Stomach (tissue), 9 donors: ENCODE results near the gene MALAT1. TPM values are rescaled to one million over a fixed set of nuclear protein-coding genes. Genes with fewer than 3 reads are reported as not detected.

Experiments used
- DNase-seq, 2 donors: peaks; one replicate each; pipeline versions ENCODE4 v3.0.0 to v3.0.0-alpha.2; 2013 to 2019
- H3K27ac ChIP-seq, 5 donors: fragments of 200-600 bp in 4 of 5; sonication (generic) in 4 of 5; one replicate each; pipeline ENCODE4 v1.5.1; 2013 to 2019; ENCODE audit warnings: mild to moderate bottlenecking in 1 of 5, moderate library complexity in 1 of 5
- H3K27me3 ChIP-seq, 3 donors: fragments of 200-600 bp; sonication (generic); one replicate each; pipeline ENCODE4 v1.5.1; 2017 to 2019; ENCODE audit warnings: mixed run types in 1 of 3
- H3K36me3 ChIP-seq, 4 donors: fragments of 200-600 bp; sonication (generic); 1 replicate in 3 of 4; 2 replicates in 1 of 4; pipeline ENCODE4 v1.5.1; 2016 to 2019
- H3K4me1 ChIP-seq, 4 donors: fragments of 200-600 bp; sonication (generic); one replicate each; pipeline ENCODE4 v1.5.1; 2016 to 2019
- H3K4me3 ChIP-seq, 4 donors: fragments of 200-600 bp; sonication (generic) in 3 of 4; one replicate each; pipeline ENCODE4 v1.5.1; 2016 to 2019; ENCODE audit warnings: mild to moderate bottlenecking in 1 of 4
- H3K9me3 ChIP-seq, 4 donors: fragments of 200-600 bp; sonication (generic); one replicate each; pipeline ENCODE4 v1.5.1; 2016 to 2019
- CTCF ChIP-seq, 7 experiments: fragments of 450-650 bp in 4 of 7; fragments of 200-600 bp in 3 of 7; sonication (generic) in 3 of 7; IDR thresholded peaks; one replicate each; pipeline ENCODE4 v1.5.1; 2016 to 2019; ENCODE audit warnings: antibody characterized with exemption in 7 of 7, control low read depth in 2 of 7, mild to moderate bottlenecking in 1 of 7
- EP300 ChIP-seq: sonication (generic); formaldehyde crosslinking; IDR thresholded peaks from one replicate; pipeline ENCODE4 v1.6.1; 2017; ENCODE audit warnings: antibody characterized with exemption
- POLR2A ChIP-seq, 4 donors: fragments of 450-650 bp; IDR thresholded peaks; one replicate each; pipeline ENCODE4 v1.6.1; 2016; ENCODE audit warnings: antibody characterized with exemption in 4 of 4, control low read depth in 2 of 4, mild to moderate bottlenecking in 1 of 4, moderate library complexity in 1 of 4
- POLR2AphosphoS5 ChIP-seq, 3 donors: sonication (generic); formaldehyde crosslinking; IDR thresholded peaks; one replicate each; pipeline ENCODE4 v1.6.1; 2016; ENCODE audit warnings: antibody characterized with exemption in 3 of 3
- WGBS, 5 donors: extraction: QIAGEN DNeasy Blood & Tissue Kit in 3 of 5; methylation state at CpG; one replicate each; pipeline versions ENCODE4 v1.1.5 to v1.1.7; 2013 to 2018; 5-methylcytosine and 5-hydroxymethylcytosine counted together
- intact Hi-C: fragments of 100-400 bp; cut with DNase I; formaldehyde crosslinking; loops from one replicate; pipeline ENCODE4 v1.15.1; 2023; ENCODE audit warnings: low total_unique reads
- polyA plus RNA-seq, 3 donors: library from polyadenylated mRNA; stranded (reverse); fragments of 200-250 nt; gene quantifications; one replicate each; pipeline ENCODE4 v1.2.3, GENCODE V29; 2013
- small RNA-seq, 4 donors: library from RNA; depleted of rRNA; stranded (forward); fragments of <200 nt; gene quantifications; one replicate each; pipeline ENCODE3, GENCODE V24; 2016
- total RNA-seq, 5 donors: library from RNA; depleted of rRNA; stranded (reverse); fragments of >200 nt; gene quantifications; one replicate each; pipeline versions ENCODE4 v1.1.0 to v1.2.3, GENCODE V29; 2014 to 2016
- donor health status: healthy with polysubstance abuse.
- donor health status: Bipolar disorder and iron deficiency.
- donor health status: healthy.

MALAT1 gene
- total and polyA plus RNA-seq, 8 donors: 124 to 39,496 (median 11,695) TPM

- H3K4me1 ChIP-seq: peaks cover 42 to 87% (median 80%) of the 10 kb centered on the region in 4 donors
- peak overlapping the region in 3 of 5 donors; percentile 41 to 96 (median 94) for H3K27ac ChIP-seq
- peaks cover 0 to 8% (median 0%) of the 10 kb centered on the region in 3 donors for H3K27me3 ChIP-seq
- 72 to 94% (median 87%) methylated on average over 4 of the region's 4 CpGs for WGBS, 5 donors
- H3K4me3 ChIP-seq: no peak overlapping the region
- no peaks in the 10 kb centered on the region for H3K9me3 ChIP-seq
- TF ChIP-seq POLR2A (IDR thresholded peaks at IDR 0.05): no peak
- TF ChIP-seq CTCF (IDR thresholded peaks at IDR 0.05): no peak
- TF ChIP-seq EP300: no peak
- no peak for TF ChIP-seq POLR2AphosphoS5 (IDR thresholded peaks at IDR 0.05)
- no peak for DNase-seq
- intact Hi-C loops: no loop called here
- H3K36me3 ChIP-seq: peaks cover 0 to 34% (median 22%) of the 10 kb centered on the region in 4 donors
Observed at GRCh38 chr11:65554842-65555430, 56.1 kb downstream of the MALAT1 start.

GRCh38 chr11:65555693-65556231, 56.9 kb downstream of the MALAT1 start:
- Histone ChIP-seq H3K4me1 (peaks cover 48 to 93% (median 86%) of the 10 kb centered on the region in 4 donors), H3K27me3 (peaks cover 0 to 8% (median 0%) of the 10 kb centered on the region in 3 donors), H3K36me3 (peaks cover 0 to 29% (median 20%) of the 10 kb centered on the region in 4 donors), H3K9me3 (no peaks in the 10 kb centered on the region), H3K27ac (peak overlapping the region in 4 of 5 donors; percentile 41 to 96 (median 94)), H3K4me3 (no peak overlapping the region)
- DNase-seq: peak in 1 of 2 donors; percentile 48
- 27 to 61% (median 49%) methylated on average over 4 to 6 of the region's 6 CpGs for WGBS, 5 donors
- TF ChIP-seq CTCF (IDR thresholded peaks at IDR 0.05): no peak
- no peak for TF ChIP-seq POLR2AphosphoS5 (IDR thresholded peaks at IDR 0.05)
- TF ChIP-seq POLR2A (IDR thresholded peaks at IDR 0.05): no peak
- no peak for TF ChIP-seq EP300
- intact Hi-C loops: no loop called here

Small RNA genes within 50 kb of the gene (small RNA-seq; reads per million reads assigned to genes)
- 0 reads per million in 4 donors for gene RF01684

Other genes with a start within 250 kb of the MALAT1 start
- gene POLA2, start 237.1 kb upstream of the MALAT1 start, total RNA-seq: 10 to 100 TPM in 2 of 5 donors, 1 to 10 TPM in 3; 1.7 to 17.0 (median 5.5) TPM
- gene POLA2, start 237.1 kb upstream of the MALAT1 start, polyA plus RNA-seq: 10 to 100 TPM in 2 of 3 donors, 1 to 10 TPM in 1; 8.6 to 11.2 (median 10.3) TPM
- 10 to 100 TPM in 2 of 5 donors, 1 to 10 TPM in 1, under 1 TPM in 1, not detected in 1; 0.89 to 18.3 (median 8.3) TPM for gene CDC42EP2, start 184.2 kb upstream of the MALAT1 start, total RNA-seq
- gene CDC42EP2, start 184.2 kb upstream of the MALAT1 start, polyA plus RNA-seq: 10 to 100 TPM; 13.8 to 22.0 (median 18.4) TPM
- 10 to 100 TPM; 14.7 to 92.8 (median 35.1) TPM for gene DPF2, start 165.2 kb upstream of the MALAT1 start, total RNA-seq
- gene DPF2, start 165.2 kb upstream of the MALAT1 start, polyA plus RNA-seq: 10 to 100 TPM; 14.9 to 22.6 (median 19.6) TPM
- gene TIGD3, start 144.3 kb upstream of the MALAT1 start, total RNA-seq: 1 to 10 TPM in 1 of 5 donors, not detected in 4; 4.5 TPM
- under 1 TPM in 2 of 3 donors, not detected in 1; 0.25 to 0.44 TPM for gene TIGD3, start 144.3 kb upstream of the MALAT1 start, polyA plus RNA-seq
- gene SLC25A45, start 116.4 kb upstream of the MALAT1 start, total RNA-seq: 100 to 1,000 TPM in 1 of 5 donors, 1 to 10 TPM in 4; 1.2 to 101 (median 2.4) TPM
- 1 to 10 TPM; 1.9 to 3.8 (median 3.1) TPM for gene SLC25A45, start 116.4 kb upstream of the MALAT1 start, polyA plus RNA-seq
- gene FRMD8, start 112.4 kb upstream of the MALAT1 start, total RNA-seq: 100 to 1,000 TPM in 3 of 5 donors, 10 to 100 TPM in 1, 1 to 10 TPM in 1; 9.3 to 340 (median 114) TPM
- gene FRMD8, start 112.4 kb upstream of the MALAT1 start, polyA plus RNA-seq: 10 to 100 TPM; 11.8 to 16.3 (median 13.6) TPM
- gene NEAT1, start 76.2 kb upstream of the MALAT1 start, total RNA-seq: 1,000 to 10,000 TPM in 2 of 5 donors, 100 to 1,000 TPM in 3; 253 to 2,124 (median 789) TPM
- gene NEAT1, start 76.2 kb upstream of the MALAT1 start, polyA plus RNA-seq: 1,000 to 10,000 TPM in 1 of 3 donors, 100 to 1,000 TPM in 2; 131 to 1,368 (median 157) TPM
- gene SCYL1, start 26.0 kb downstream of the MALAT1 start, total RNA-seq: 10 to 100 TPM in 4 of 5 donors, 1 to 10 TPM in 1; 3.5 to 89.0 (median 65.2) TPM
- 10 to 100 TPM; 65.8 to 94.8 (median 86.1) TPM for gene SCYL1, start 26.0 kb downstream of the MALAT1 start, polyA plus RNA-seq
- 100 to 1,000 TPM in 4 of 5 donors, 10 to 100 TPM in 1; 35.1 to 452 (median 117) TPM for gene LTBP3, start 59.3 kb downstream of the MALAT1 start, total RNA-seq
- 10 to 100 TPM; 26.9 to 58.2 (median 28.7) TPM for gene LTBP3, start 59.3 kb downstream of the MALAT1 start, polyA plus RNA-seq
- gene ZNRD2, start 71.4 kb downstream of the MALAT1 start, total RNA-seq: 10 to 100 TPM; 17.7 to 99.1 (median 51.9) TPM
- gene ZNRD2, start 71.4 kb downstream of the MALAT1 start, polyA plus RNA-seq: 10 to 100 TPM; 49.6 to 56.6 (median 51.8) TPM
- 10 to 100 TPM in 4 of 5 donors, 1 to 10 TPM in 1; 3.9 to 57.8 (median 48.1) TPM for gene FAM89B, start 73.5 kb downstream of the MALAT1 start, total RNA-seq
- gene FAM89B, start 73.5 kb downstream of the MALAT1 start, polyA plus RNA-seq: 10 to 100 TPM; 63.4 to 68.2 (median 65.1) TPM
- 100 to 1,000 TPM in 4 of 5 donors, 10 to 100 TPM in 1; 43.0 to 200 (median 126) TPM for gene EHBP1L1, start 77.0 kb downstream of the MALAT1 start, total RNA-seq
- gene EHBP1L1, start 77.0 kb downstream of the MALAT1 start, polyA plus RNA-seq: 10 to 100 TPM; 28.0 to 67.6 (median 49.2) TPM
- 1 to 10 TPM in 1 of 5 donors, under 1 TPM in 1, not detected in 3; 0.58 to 2.6 TPM for gene KCNK7, start 96.8 kb downstream of the MALAT1 start, total RNA-seq
- 1 to 10 TPM in 2 of 3 donors, not detected in 1; 3.5 to 5.8 TPM for gene KCNK7, start 96.8 kb downstream of the MALAT1 start, polyA plus RNA-seq
- 100 to 1,000 TPM in 1 of 5 donors, 10 to 100 TPM in 4; 37.6 to 118 (median 63.6) TPM for gene MAP3K11, start 115.2 kb downstream of the MALAT1 start, total RNA-seq
- gene MAP3K11, start 115.2 kb downstream of the MALAT1 start, polyA plus RNA-seq: 10 to 100 TPM; 31.0 to 62.9 (median 44.8) TPM
- 10 to 100 TPM in 4 of 5 donors, 1 to 10 TPM in 1; 9.7 to 76.2 (median 40.3) TPM for gene PCNX3, start 116.7 kb downstream of the MALAT1 start, total RNA-seq
- gene PCNX3, start 116.7 kb downstream of the MALAT1 start, polyA plus RNA-seq: 10 to 100 TPM in 1 of 3 donors, 1 to 10 TPM in 2; 4.6 to 11.0 (median 6.8) TPM
- 10 to 100 TPM; 13.2 to 47.5 (median 33.8) TPM for gene SIPA1, start 139.1 kb downstream of the MALAT1 start, total RNA-seq
- 10 to 100 TPM; 59.9 to 80.4 (median 67.6) TPM for gene SIPA1, start 139.1 kb downstream of the MALAT1 start, polyA plus RNA-seq
- gene RELA, start 163.9 kb downstream of the MALAT1 start, total RNA-seq: 10 to 100 TPM; 27.4 to 68.8 (median 54.0) TPM
- gene RELA, start 163.9 kb downstream of the MALAT1 start, polyA plus RNA-seq: 10 to 100 TPM; 37.9 to 56.8 (median 39.2) TPM
- gene KAT5, start 213.2 kb downstream of the MALAT1 start, total RNA-seq: 10 to 100 TPM; 13.3 to 99.1 (median 58.7) TPM
- 10 to 100 TPM; 51.5 to 76.8 (median 53.5) TPM for gene KAT5, start 213.2 kb downstream of the MALAT1 start, polyA plus RNA-seq
- 100 to 1,000 TPM in 1 of 5 donors, 10 to 100 TPM in 4; 14.1 to 171 (median 49.0) TPM for gene RNASEH2C, start 221.8 kb downstream of the MALAT1 start, total RNA-seq
- 10 to 100 TPM; 69.2 to 86.4 (median 83.9) TPM for gene RNASEH2C, start 221.8 kb downstream of the MALAT1 start, polyA plus RNA-seq